H1 (cell line): ENCODE results near the gene CD52. TPM values are rescaled to one million over a fixed set of nuclear protein-coding genes. Genes with fewer than 3 reads are reported as not detected.
A peak's percentile ranks its signal among the peaks of the same experiment; 100 is the strongest.

Source experiments
- CTCF ChIA-PET: fragments of 300-600 bp; sonication (Branson Sonifier 250); formaldehyde crosslinking; loops from one replicate; lab custom pipeline; 2021; ENCODE audit not compliant: partially characterized antibody; lab: Charles Lee
- POLR2A ChIA-PET: fragments of 300-600 bp; sonication (Branson Sonifier 250); formaldehyde crosslinking; loops from one replicate; lab custom pipeline; 2021; ENCODE audit warnings: inconsistent platforms; ENCODE audit not compliant: partially characterized antibody; lab: Charles Lee
- DNase-seq, 2 experiments: peaks; one replicate each; pipeline versions ENCODE4 v3.0.0 to v3.0.0-alpha.2; 2010 to 2022; ENCODE audit warnings: low spot score in 2 of 2, low read depth in 1 of 2, mixed read lengths in 1 of 2
- FAIRE-seq: peaks from 2 replicates; lab custom pipeline; 2011; peaks lifted over from hg19 to GRCh38; lab: Jason Lieb, UNC
- H2AFZ ChIP-seq: 2 replicates; pipeline ENCODE4 v1.8.1; 2012; ENCODE audit warnings: low read length, inconsistent platforms
- H2AK5ac ChIP-seq: 2 replicates; pipeline ENCODE4 v1.6.1; 2013; ENCODE audit warnings: low read depth, low read length
- H2BK120ac ChIP-seq: replicated peaks from 2 replicates; pipeline ENCODE3; 2013; ENCODE audit warnings: low read depth, low read length, inconsistent platforms
- H2BK12ac ChIP-seq: 2 replicates; pipeline ENCODE4 v1.6.1; 2013; ENCODE audit warnings: low read depth, low read length
- H2BK15ac ChIP-seq: 2 replicates; pipeline ENCODE4 v1.6.1; 2013; ENCODE audit warnings: low read length
- H2BK20ac ChIP-seq: 2 replicates; pipeline ENCODE4 v1.6.1; 2013; ENCODE audit warnings: low read length
- H2BK5ac ChIP-seq: 2 replicates; pipeline ENCODE4 v1.6.1; 2013; ENCODE audit warnings: low read depth, low read length
- H3K14ac ChIP-seq: 2 replicates; pipeline ENCODE4 v1.6.1; 2013; ENCODE audit warnings: inconsistent platforms; ENCODE audit not compliant: insufficient read length
- H3K18ac ChIP-seq: 2 replicates; pipeline ENCODE4 v1.6.1; 2013; ENCODE audit warnings: low read length; ENCODE audit errors: extremely low read depth
- H3K23ac ChIP-seq: 2 replicates; pipeline ENCODE4 v1.6.1; 2013; ENCODE audit warnings: inconsistent platforms; ENCODE audit not compliant: insufficient read length
- H3K23me2 ChIP-seq: 2 replicates; pipeline ENCODE4 v1.6.1; 2013; ENCODE audit warnings: low read depth, low read length
- H3K27ac ChIP-seq: 2 replicates; pipeline ENCODE4 v1.6.1; 2011; ENCODE audit warnings: low read depth, low read length, inconsistent platforms
- H3K27me3 ChIP-seq, 4 experiments: replicated peaks in 1 of 4; 1 replicate in 1 of 4; 2 replicates in 3 of 4; pipeline versions ENCODE4 v1.6.1 to v1.8.1; 2011 to 2013; ENCODE audit warnings: low read length in 3 of 4, mild to moderate bottlenecking in 3 of 4, inconsistent platforms in 2 of 4, mixed read lengths in 2 of 4, moderate library complexity in 1 of 4; ENCODE audit not compliant: control insufficient read depth in 3 of 4, insufficient read depth in 3 of 4; ENCODE audit errors: extremely low read depth in 1 of 4
- H3K36me3 ChIP-seq, 4 experiments: 2 replicates each; pipeline versions ENCODE4 v1.6.1 to v1.8.1; 2011 to 2013; ENCODE audit warnings: mild to moderate bottlenecking in 4 of 4, low read length in 3 of 4, moderate library complexity in 2 of 4, control low read depth in 1 of 4, inconsistent platforms in 1 of 4; ENCODE audit not compliant: insufficient read depth in 4 of 4, control insufficient read depth in 2 of 4
- H3K4ac ChIP-seq: replicated peaks from 2 replicates; pipeline ENCODE3; 2013; ENCODE audit warnings: low read length, low read depth, mixed read lengths, inconsistent platforms; ENCODE audit not compliant: insufficient read length
- H3K4me1 ChIP-seq, 4 experiments: replicated peaks in 1 of 4; 1 replicate in 1 of 4; 2 replicates in 3 of 4; pipeline versions ENCODE4 v1.6.1 to v1.8.1; 2011 to 2013; ENCODE audit warnings: low read length in 3 of 4, inconsistent platforms in 2 of 4, mixed read lengths in 1 of 4; ENCODE audit not compliant: insufficient read depth in 4 of 4, control insufficient read depth in 3 of 4
- H3K4me2 ChIP-seq, 2 experiments: 2 replicates each; pipeline versions ENCODE4 v1.6.1 to v1.8.1; 2011 to 2013; ENCODE audit warnings: low read depth in 2 of 2, low read length in 2 of 2, control low read depth in 1 of 2, inconsistent platforms in 1 of 2, mild to moderate bottlenecking in 1 of 2; ENCODE audit not compliant: insufficient read depth in 1 of 2
- H3K4me3 ChIP-seq, 4 experiments: fragments of 200-600, 300-600 bp in 1 of 4; sonication (generic), shearing (Covaris generic), sonication (Bioruptor Twin) in 1 of 4; 2 replicates each; pipeline versions ENCODE4 v1.5.1 to v1.8.1; 2011 to 2016; ENCODE audit warnings: low read length in 4 of 4, low read depth in 3 of 4, control low read depth in 2 of 4, inconsistent platforms in 2 of 4, mild to moderate bottlenecking in 2 of 4, mixed read lengths in 1 of 4, moderate library complexity in 1 of 4; ENCODE audit not compliant: insufficient read depth in 2 of 4; ENCODE audit errors: extremely low read depth in 1 of 4
- H3K56ac ChIP-seq: replicated peaks from 2 replicates; pipeline ENCODE3; 2013; ENCODE audit warnings: low read depth, mild to moderate bottlenecking, mixed read lengths, low read length, inconsistent platforms; ENCODE audit not compliant: insufficient read length
- H3K79me1 ChIP-seq: 2 replicates; pipeline ENCODE4 v1.6.1; 2013; ENCODE audit warnings: low read depth, low read length, control low read depth
- H3K79me2 ChIP-seq, 2 experiments: 2 replicates each; pipeline versions ENCODE4 v1.6.1 to v1.8.1; 2012 to 2013; ENCODE audit warnings: low read length in 2 of 2, mild to moderate bottlenecking in 2 of 2, inconsistent platforms in 1 of 2; ENCODE audit not compliant: insufficient read depth in 2 of 2, control insufficient read depth in 1 of 2
- H3K9ac ChIP-seq, 4 experiments: replicated peaks in 1 of 4; 1 replicate in 1 of 4; 2 replicates in 3 of 4; pipeline versions ENCODE4 v1.6.1 to v1.8.1; 2011 to 2013; ENCODE audit warnings: low read depth in 3 of 4, low read length in 3 of 4, control low read depth in 2 of 4, mild to moderate bottlenecking in 2 of 4, moderate library complexity in 2 of 4, inconsistent platforms in 1 of 4; ENCODE audit errors: extremely low read depth in 1 of 4
- H3K9me3 ChIP-seq, 2 experiments: 2 replicates each; pipeline versions ENCODE4 v1.6.1 to v1.8.1; 2012 to 2013; ENCODE audit warnings: mild to moderate bottlenecking in 2 of 2, moderate library complexity in 2 of 2, control low read depth in 1 of 2, inconsistent platforms in 1 of 2, low read depth in 1 of 2, low read length in 1 of 2, mixed read lengths in 1 of 2; ENCODE audit not compliant: insufficient read depth in 2 of 2
- H4K20me1 ChIP-seq, 2 experiments: replicated peaks in 1 of 2; 2 replicates each; pipeline versions ENCODE3 to v1.8.1; 2011 to 2013; ENCODE audit warnings: inconsistent platforms in 2 of 2, low read length in 2 of 2, mild to moderate bottlenecking in 1 of 2; ENCODE audit not compliant: insufficient read depth in 2 of 2, control insufficient read depth in 1 of 2
- H4K5ac ChIP-seq: 2 replicates; pipeline ENCODE4 v1.6.1; 2013; ENCODE audit warnings: low read length, low read depth, mixed read lengths, inconsistent platforms; ENCODE audit not compliant: insufficient read length
- H4K8ac ChIP-seq: 2 replicates; pipeline ENCODE4 v1.8.0; 2013; ENCODE audit warnings: mild to moderate bottlenecking, moderate library complexity, low read length, inconsistent platforms; ENCODE audit not compliant: insufficient read depth; ENCODE audit errors: extremely low read depth
- H4K91ac ChIP-seq: replicated peaks from 2 replicates; pipeline ENCODE3; 2013; ENCODE audit warnings: low read length, mixed read lengths, inconsistent platforms; ENCODE audit not compliant: insufficient read length
- BACH1 ChIP-seq: IDR thresholded peaks from 2 replicates; pipeline ENCODE4 v1.6.1; 2012; ENCODE audit warnings: low read length, improper control_type of control experiment
- BCL11A ChIP-seq, 2 experiments: IDR thresholded peaks; one replicate each; pipeline ENCODE4 v1.6.1; 2011; ENCODE audit warnings: low read depth in 2 of 2, low read length in 2 of 2, mild to moderate bottlenecking in 2 of 2
- CTBP2 ChIP-seq: IDR thresholded peaks from 2 replicates; pipeline ENCODE4 v1.7.0; 2011; ENCODE audit warnings: borderline replicate concordance, mild to moderate bottlenecking, moderate library complexity, mixed read lengths, low read length; ENCODE audit not compliant: insufficient read depth, insufficient read length
- JUN ChIP-seq: IDR thresholded peaks from 2 replicates; pipeline ENCODE4 v1.6.1; 2011; ENCODE audit warnings: low read depth, mild to moderate bottlenecking, improper control_type of control experiment, low read length
- SAP30 ChIP-seq: fragments of 300-600 bp; sonication (generic); IDR thresholded peaks from 2 replicates; pipeline ENCODE4 v1.7.1; 2012; ENCODE audit warnings: low read length, moderate library complexity, mild to moderate bottlenecking, inconsistent platforms; ENCODE audit not compliant: insufficient read depth, insufficient replicate concordance
- TCF12 ChIP-seq: IDR thresholded peaks from 2 replicates; pipeline ENCODE4 v1.6.1; 2011; ENCODE audit warnings: low read depth, mild to moderate bottlenecking, low read length
- WGBS, 2 experiments: shearing (Covaris generic) in 1 of 2; methylation state at CpG; one replicate each; pipeline versions ENCODE4 v1.1.6 to v1.1.7; 2013 to 2015; ENCODE audit warnings: low lambda C conversion rate in 2 of 2, mixed read lengths in 2 of 2, inconsistent platforms in 1 of 2, low coverage in 1 of 2, missing lambda C conversion rate in 1 of 2; ENCODE audit not compliant: insufficient replicate concordance in 2 of 2, insufficient coverage in 1 of 2, insufficient read length in 1 of 2; ENCODE audit errors: extremely low coverage in 1 of 2, missing lambda C conversion rate in 1 of 2; 5-methylcytosine and 5-hydroxymethylcytosine counted together
- polyA plus RNA-seq, 7 experiments: library from polyadenylated mRNA; depleted of rRNA in 3 of 7; stranded (reverse) in 5 of 7; unstranded in 2 of 7; fragments of >200 nt in 5 of 7; fragments of 200-250 nt in 2 of 7; gene quantifications; 1 replicate in 5 of 7; 2 replicates in 1 of 7; 4 replicates in 1 of 7; pipeline versions ENCODE4 v1.2.1 to v1.2.3, GENCODE V29; 2011 to 2013; ENCODE audit warnings: missing spikeins in 2 of 7, mixed read lengths in 2 of 7
- total RNA-seq: library from RNA; stranded (reverse); fragmentation: NEBNext Ultra II Directional; extraction: Animal tissue kit (Norgen Biotek cat#: 25700); gene quantifications from 2 replicates; pipeline ENCODE4 v1.2.1, GENCODE V29; 2021

Gene CD52
- total and polyA plus RNA-seq, 2 of the 8 experiments (the other 6 are each of a cell fraction or from before 2014, with no cell fraction given) = 2.4 to 3.1 TPM

DNA sequence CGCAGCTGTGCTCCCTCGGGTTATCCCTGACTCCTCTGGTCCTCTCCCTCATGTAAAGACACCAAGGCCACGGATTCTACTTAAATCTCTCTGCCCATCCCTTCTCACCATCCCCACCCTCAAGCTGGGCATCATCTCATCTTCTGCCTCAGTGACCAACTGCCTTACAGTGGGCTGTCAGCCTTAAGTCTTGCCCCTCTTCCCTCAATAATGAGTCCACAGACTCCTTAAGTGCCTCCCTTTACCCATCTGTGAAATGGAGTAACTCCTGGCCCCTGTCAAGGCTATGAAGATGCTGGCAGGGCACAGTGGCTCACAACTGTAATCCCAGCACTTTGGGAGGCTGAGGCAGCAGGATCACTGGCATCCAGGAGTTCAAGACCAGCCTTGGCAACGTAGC is 25.8 kb upstream of the CD52 start:
- Histone ChIP-seq H2BK120ac (no peak overlapping the region), H2BK12ac (peak overlapping the region; percentile 80; the same call in 1 of the 2 replicates), H4K20me1 (no peaks in the 10 kb centered on the region), H2BK20ac (no peak overlapping the region), H3K79me2 (no peaks in the 10 kb centered on the region), H4K8ac (no peak overlapping the region), H3K9me3 (no peaks in the 10 kb centered on the region), H3K27ac (no peak overlapping the region), H3K56ac (no peak overlapping the region), H3K27me3 (no peaks in the 10 kb centered on the region), H3K36me3 (no peaks in the 10 kb centered on the region), H2AFZ (no peak overlapping the region), H3K18ac (no peak overlapping the region), H3K79me1 (no peaks in the 10 kb centered on the region), H4K5ac (no peak overlapping the region), H2BK15ac (no peak overlapping the region), H3K14ac (no peak overlapping the region), H3K23ac (no peak overlapping the region), H3K4me2 (no peak overlapping the region), H2BK5ac (no peak overlapping the region), H4K91ac (no peak overlapping the region), H3K23me2 (no peaks in the 10 kb centered on the region; the same call in 1 of the 2 replicates), H3K4ac (no peak overlapping the region), H2AK5ac (no peak overlapping the region), H3K4me1 (peaks cover 0 to 22% (median 17%) of the 10 kb centered on the region in 4 experiments; a peak in 6 of 7 replicates), H3K9ac (no peak overlapping the region), H3K4me3 (no peak overlapping the region)
- FAIRE-seq (no peak), DNase-seq (no peak)
- ChIA-PET POLR2A (interaction anchor here (1.0 to 2.1 kb wide), 5 partner anchors 8 to 121 kb away, joined by 3 to 9 read pairs (median 5); partner anchors contain the start of gene CD52), CTCF (interaction anchor here (1.3 to 57.0 kb wide), 5 partner anchors 1 to 125 kb away, joined by 3 to 1530 read pairs (median 297); partner anchors contain the start of genes CD52, SH3BGRL3 and UBXN11)
- WGBS, 2 experiments = 97% methylated on average over 4 of the region's 4 CpGs; no CpG with 5 or more reads in 1 of the 2 experiments
- no peak for TF ChIP-seq SAP30
- TF ChIP-seq CTBP2 = no peak
- TF ChIP-seq BACH1 = no peak
- TF ChIP-seq JUN = no peak
- no peak for TF ChIP-seq BCL11A (IDR thresholded peaks at IDR 0.05; ENCODE audit: low read depth in 2 of 2, low read length in 2 of 2)
- no peak for TF ChIP-seq TCF12
- TF ChIP-seq, all 59 proteins: peak for 0
